Activated naive CD8-positive, alpha-beta T cell treated with anti-CD3 and anti-CD28 coated beads, Interleukin-2, amount 50 U/mL, for 16 hours (primary cell): Measurements from ENCODE around the gene CYSTM1.
A peak's percentile ranks its signal among the peaks of the same experiment; 100 is the strongest.
"Not testable (repeated sequence)": the region's sequence is repeated elsewhere in the genome, so short reads cannot be mapped to it uniquely, and the experiment has no call there.

Experiments
- DNase-seq: peaks from one replicate; pipeline ENCODE4 v3.0.0-alpha.2; 2020; ENCODE audit warnings: low read depth, low spot score

Gene CYSTM1

GRCh38 chr5:140150201-140150600 is 24.8 kb upstream of the CYSTM1 start:
- DNase-seq, result no peak

DNA sequence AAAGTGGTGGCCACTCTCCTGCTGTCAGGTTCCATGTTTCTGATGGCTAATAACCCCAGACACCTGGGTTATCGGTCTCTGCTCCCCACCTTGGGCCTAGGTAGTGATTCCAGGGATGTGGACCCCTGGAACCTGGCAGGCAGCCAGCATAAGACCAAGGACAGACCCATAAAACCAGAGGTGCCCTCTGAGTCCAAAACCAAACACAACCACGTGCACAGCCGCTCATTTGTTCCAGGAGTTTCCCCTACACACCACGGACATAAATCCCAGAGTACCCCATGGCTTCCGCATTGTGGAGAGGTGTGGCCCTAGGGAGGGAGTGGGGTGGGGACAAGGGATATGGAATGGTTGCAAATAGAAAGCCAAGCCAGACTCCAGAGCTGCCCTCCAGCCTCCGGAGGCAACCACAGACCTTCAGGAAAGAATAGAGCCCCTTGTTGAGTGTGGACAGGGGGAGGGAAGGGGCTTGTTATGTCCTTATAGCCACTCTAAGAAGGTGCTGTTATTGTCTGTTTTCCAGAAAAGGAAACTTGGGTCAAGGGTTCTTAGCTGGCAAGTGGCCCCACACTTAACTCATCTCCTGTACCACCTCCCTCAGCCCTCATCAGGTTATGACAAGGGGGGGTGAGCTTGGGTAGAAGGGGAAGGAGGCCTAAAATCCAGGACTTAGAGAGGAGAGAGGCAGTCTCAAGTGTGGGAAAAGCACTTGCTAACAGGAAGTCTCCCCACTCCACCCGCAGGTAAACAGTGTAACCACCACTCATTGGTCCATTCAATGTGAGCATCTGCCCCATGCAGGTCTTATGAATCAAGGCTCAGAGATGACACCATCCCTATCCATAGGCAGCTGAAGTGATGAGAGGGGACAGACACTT is 23.6 kb upstream of the CYSTM1 start:
- no peak for DNase-seq

DNA sequence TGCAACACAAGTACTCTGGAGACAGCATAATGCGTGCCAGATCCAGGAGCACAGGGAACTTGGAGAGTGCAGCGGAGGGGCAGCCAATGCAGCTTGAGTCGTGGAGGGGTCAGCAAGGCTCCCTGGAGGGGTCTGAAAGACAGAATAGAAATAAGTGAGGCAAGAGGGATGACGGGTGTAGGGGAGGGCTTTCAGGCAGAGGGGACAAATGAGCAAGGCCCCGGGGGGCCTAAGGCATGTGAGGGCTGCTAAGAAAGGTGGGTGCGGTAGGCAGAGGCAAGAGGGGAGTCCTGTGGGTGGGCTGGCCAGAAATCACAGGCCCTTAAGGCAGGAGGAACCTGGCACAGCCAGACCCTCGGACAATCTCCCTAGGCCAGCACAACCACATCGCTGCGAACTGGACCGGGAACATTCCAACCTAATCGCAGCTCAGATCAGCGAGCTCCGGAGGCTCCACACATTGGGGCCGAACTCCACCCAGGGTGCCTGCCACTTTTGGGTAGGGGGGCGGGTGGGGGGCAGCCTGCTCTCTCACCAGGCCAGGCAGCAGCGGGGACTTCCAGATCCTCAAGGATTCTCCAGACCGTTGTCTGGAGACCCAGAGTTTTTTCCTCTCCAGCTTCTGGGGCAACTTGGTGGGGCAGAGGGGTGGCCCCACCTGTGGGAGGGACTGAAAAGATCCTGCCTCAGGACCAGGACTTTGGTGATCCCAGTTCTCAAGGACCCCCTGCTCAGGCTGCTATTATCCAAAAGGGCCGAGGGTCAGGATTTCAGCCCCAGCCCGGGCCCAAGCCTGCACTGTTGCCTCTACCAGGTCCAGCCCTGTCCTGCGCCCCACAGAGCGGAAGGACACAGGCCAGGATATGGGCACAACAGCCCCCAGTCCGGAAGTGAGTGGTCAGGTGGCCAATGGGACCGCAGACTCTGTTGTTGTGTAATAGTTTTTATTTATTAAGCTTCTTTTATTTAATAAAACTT is 22.7 kb upstream of the CYSTM1 start:
- no peak for DNase-seq

DNA sequence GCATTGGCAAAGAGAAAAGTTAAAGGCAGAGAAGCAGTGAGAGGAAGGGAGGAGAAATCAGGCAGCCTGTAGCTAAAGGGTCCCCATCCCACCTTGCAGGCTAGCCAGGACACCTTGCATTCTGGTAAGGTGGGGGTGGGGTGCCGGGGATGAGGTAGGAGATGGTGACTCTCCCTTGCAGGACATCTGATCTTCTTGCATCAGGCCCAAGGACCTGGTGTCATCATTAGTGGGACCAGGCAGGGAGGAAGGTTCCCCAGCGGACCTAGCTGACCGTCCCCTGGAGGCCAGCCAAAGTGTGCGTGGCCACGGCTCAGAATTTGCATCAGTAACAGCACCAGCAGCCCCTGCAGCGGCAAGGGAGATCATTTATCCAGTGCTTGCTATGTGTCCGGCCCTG is 21.7 kb upstream of the CYSTM1 start:
- DNase-seq, result no peak

GRCh38 chr5:140153905-140154304 is 21.1 kb upstream of the CYSTM1 start:
- DNase-seq, result no peak

DNA sequence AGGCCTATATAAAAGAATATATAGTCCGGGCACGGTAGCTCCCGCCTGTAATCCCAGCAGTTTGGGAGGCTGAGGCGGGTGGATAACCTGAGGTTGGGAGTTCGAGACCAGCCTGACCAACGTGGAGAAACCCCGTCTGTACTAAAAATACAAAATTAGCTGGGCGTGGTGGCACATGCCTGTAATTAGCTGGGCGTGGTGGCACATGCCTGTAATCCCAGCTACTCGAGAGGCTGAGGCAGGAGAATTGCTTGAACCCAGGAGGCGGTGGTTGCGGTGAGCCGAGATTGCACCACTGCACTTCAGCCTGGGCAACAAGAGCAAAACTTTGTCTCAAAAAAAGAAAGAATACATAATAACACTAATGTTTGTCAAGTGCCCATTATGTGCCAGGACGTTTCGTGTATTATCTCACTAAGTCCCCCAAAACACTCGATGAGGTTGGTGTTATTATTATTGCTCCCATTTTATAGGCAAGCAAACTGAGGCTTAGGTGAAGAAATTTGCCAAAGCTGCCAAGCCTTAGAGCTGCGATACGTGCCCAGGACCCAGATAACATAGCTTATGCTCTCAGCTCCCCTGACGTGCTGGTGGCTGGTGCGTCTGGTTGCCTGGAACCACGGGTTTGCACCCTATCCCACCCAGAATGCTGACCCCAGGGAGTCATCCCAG is 20.1 kb upstream of the CYSTM1 start:
- not testable (repeated sequence) for DNase-seq

GRCh38 chr5:140157032-140157781 is 17.8 kb upstream of the CYSTM1 start:
- DNase-seq, result peak; percentile 71

- DNase-seq, result no peak
Measured at GRCh38 chr5:140159014-140159927, 15.7 kb upstream of the CYSTM1 start.

GRCh38 chr5:140162275-140162674 is 12.7 kb upstream of the CYSTM1 start:
- DNase-seq, result no peak

GRCh38 chr5:140162781-140163180 is 12.2 kb upstream of the CYSTM1 start:
- no peak for DNase-seq

GRCh38 chr5:140165101-140165922 is 9.7 kb upstream of the CYSTM1 start:
- no peak for DNase-seq

DNA sequence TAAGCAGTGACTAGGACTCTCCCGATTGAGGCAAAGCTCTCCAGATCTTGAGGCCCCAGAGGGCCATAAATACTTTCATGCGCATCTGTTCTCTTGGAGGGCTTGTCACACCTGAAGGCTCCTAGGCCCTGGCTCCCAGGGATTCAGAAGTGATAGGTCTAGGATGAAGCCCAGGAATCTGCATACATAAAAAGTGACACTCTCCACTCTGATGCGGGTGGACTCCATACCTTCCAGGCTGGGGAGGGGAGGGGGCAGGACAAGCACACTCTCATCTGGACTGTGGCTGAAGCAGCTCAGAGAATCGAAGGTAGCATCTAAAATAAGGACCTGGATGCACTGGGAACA is 9.1 kb upstream of the CYSTM1 start:
- DNase-seq, result no peak

- DNase-seq, result no peak
Measured at GRCh38 chr5:140166911-140167310, 8.1 kb upstream of the CYSTM1 start.

- no peak for DNase-seq
Measured at GRCh38 chr5:140168371-140168770, 6.6 kb upstream of the CYSTM1 start.

- no peak for DNase-seq
Measured at GRCh38 chr5:140169410-140169809, 5.6 kb upstream of the CYSTM1 start.

GRCh38 chr5:140172483-140172882 is 2.5 kb upstream of the CYSTM1 start:
- DNase-seq, result no peak

DNA sequence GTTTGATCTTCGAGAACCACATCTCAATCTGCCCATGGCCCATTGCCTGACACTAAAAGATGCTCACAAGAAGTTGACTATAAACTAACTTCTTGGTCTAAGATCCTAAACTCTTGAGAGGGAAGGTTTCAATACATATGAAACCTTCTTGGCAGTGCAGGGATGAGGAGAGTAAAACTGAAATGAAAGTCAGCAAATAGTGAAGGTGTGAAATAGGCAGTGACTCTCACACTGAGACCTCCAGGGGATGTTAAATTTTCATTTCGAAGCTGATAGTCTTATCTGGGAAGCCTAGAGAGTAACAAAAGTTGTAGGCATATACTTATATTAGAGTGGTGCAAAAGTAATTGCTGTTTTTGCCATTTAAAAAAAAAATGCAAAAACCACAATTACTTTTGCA is 974 bp upstream of the CYSTM1 start:
- no peak for DNase-seq

GRCh38 chr5:140175367-140176030 is 511 bp downstream of the CYSTM1 start:
- no peak for DNase-seq

DNA sequence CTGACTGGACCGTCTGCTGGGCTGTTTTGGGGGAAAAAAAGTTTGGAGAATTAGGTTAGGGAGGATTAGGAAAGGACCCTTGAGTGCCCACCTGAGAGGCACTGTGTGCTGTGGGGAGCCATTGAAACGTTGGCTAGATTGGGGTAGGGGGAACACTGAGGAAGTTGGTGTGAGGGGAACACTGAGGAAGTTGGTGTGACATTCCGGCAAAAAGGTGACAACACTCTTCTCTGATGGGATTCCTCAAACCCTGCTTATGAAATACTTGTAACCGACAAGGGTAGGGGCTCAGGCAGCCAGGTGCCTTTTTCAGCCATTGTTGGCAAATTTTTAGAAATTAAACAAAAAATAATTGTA is 1.0 kb downstream of the CYSTM1 start:
- no peak for DNase-seq
